ENCODE data around the gene TIGD2.
"Not testable (repeated sequence)": the region's sequence is repeated elsewhere in the genome, so short reads cannot be mapped to it uniquely, and the experiment has no call there.

The TIGD2 gene

GRCh38 chr4:89119166-89119565 lies 7.8 kb downstream of the TIGD2 start:
- no peak for DNase-seq (ENCODE audit: extremely low read depth in 1 of 2, low read depth in 1 of 2)

DNA sequence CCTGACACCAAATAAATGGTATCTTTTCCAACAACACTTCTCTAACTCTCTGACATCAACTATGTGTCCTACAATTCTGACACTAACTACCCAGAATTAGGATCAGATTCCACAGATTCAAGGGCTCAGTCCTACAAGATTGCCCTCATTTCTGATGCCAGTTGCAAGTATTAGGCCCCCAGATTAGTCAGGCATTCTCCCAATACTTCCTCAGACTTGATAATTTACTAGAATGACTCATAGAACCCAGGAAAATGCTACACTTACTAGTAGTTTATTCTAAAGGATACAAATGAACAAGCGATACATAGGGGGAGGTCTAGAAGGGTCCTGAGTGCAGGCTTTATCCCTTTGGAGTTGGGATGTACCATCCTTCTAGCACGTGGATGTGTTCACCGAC lies 8.5 kb downstream of the TIGD2 start:
- no peak for DNase-seq (ENCODE audit: extremely low read depth in 1 of 2, low read depth in 1 of 2)

- no peak for DNase-seq (ENCODE audit: extremely low read depth in 1 of 2, low read depth in 1 of 2)
Measured at GRCh38 chr4:89121387-89122068, 10.2 kb downstream of the TIGD2 start.

DNA sequence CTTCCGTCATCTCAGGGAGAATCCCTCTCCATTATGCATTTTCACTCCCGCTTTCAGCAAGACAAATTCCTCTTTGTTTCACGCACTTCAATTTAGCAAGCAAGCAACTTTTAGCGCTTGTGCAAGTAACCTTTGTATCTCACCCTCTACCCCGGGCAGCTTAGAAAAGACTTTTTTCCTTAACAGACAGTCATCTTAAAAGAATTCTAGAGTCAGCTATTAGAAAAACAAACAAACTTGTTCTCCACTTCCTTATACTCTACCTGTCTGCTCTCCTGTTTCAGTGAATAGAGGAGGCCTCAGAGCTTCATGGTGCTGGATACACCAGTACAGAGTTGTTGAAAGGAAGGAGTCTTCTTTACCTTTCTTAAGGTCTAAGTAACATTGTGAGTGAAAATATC lies 12.1 kb downstream of the TIGD2 start:
- DNase-seq (ENCODE audit: extremely low read depth in 1 of 2, low read depth in 1 of 2) = no peak

DNA sequence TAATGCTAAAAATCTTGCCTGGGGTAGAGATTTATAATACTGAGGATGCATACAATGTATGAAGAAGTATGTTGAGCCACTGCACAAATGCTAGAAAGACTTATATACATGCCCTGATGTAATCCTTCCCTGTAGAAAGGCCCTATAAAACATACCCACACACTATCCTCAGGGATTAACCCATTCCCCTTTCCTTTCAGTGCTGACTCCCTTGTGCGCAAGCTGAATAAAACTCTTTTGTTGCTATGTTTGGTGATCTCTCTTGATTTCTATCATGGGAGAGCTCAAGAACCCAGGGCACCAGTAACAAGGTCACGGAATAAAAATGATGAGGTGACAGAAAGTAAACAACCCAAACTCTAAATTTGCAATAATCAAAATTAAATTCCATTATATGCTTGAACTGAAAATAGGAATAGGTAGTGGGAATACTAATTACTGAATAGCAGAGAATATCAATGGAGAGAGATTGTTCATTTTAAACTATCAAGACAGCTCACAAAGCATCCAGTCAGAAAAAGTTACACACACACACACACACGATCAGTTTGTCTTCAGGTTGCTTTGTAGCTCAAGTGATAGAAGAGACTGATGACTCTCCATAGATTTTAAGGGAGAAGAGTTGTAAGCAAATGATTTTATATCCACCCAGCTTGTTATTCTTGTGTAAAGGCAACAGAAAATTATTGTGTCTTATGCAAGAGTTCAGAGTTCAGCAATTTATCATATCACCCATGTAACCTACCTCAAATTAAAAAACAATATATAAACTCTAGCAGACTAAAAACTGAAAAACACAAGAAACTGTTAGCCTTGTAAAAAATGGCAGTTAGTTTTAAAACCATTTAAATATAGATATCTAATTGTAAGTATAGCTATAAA lies 14.8 kb downstream of the TIGD2 start:
- no peak for DNase-seq (ENCODE audit: extremely low read depth in 1 of 2, low read depth in 1 of 2)

DNA sequence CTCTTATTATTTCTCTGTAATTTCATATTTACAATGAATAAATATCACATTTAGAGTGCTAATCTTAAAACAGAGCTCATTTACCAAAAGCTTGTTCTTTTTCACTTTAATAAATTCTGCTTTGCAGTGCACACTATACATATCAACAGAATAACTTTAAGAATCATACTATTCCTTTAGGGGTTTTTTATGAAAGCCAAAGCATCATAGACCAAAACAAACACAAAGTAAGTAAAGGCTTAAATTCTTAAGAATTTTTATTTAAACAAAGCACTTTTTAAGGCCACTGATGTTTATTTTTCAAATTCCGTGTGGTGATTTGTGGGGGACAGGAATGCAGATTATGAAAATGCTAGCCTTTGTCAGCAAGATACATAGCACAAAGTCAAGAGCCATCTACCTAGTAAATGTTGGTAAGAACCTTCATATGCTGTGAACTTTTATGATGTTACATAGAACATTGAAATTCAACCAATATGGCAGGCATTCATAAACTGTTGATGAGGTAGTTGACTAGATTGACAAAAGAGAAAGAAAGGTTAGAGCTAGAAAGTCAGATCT lies 17.8 kb downstream of the TIGD2 start:
- DNase-seq (ENCODE audit: extremely low read depth in 1 of 2, low read depth in 1 of 2) = no peak

DNA sequence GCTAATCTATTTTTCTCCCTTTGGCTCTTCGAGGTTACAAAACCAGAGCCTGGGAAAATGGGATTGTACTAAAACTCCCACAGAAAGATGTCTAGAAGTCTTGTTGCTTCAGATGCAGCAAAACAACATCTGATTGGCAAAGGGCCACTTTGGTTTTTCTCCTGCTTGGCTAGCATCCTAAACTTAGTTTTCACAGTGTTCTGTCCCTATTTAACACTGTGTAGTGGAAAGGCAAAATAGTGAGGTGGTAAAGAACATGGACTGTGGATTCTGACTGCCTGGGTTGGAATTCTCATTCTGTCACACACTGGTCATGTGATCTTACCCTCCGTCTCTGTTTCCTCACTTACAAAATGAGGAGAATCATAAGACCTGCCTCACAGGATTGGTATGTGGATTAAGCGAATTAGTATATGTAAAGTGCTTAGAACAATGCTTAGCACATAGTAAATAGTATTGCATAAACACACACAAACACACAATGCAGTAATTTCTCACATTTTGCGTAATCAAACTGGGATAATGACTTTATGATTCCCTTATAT lies 23.5 kb downstream of the TIGD2 start:
- no peak for DNase-seq (ENCODE audit: extremely low read depth in 1 of 2, low read depth in 1 of 2)

GRCh38 chr4:89136525-89136924 lies 25.2 kb downstream of the TIGD2 start:
- no peak for DNase-seq (ENCODE audit: extremely low read depth in 1 of 2, low read depth in 1 of 2)

DNA sequence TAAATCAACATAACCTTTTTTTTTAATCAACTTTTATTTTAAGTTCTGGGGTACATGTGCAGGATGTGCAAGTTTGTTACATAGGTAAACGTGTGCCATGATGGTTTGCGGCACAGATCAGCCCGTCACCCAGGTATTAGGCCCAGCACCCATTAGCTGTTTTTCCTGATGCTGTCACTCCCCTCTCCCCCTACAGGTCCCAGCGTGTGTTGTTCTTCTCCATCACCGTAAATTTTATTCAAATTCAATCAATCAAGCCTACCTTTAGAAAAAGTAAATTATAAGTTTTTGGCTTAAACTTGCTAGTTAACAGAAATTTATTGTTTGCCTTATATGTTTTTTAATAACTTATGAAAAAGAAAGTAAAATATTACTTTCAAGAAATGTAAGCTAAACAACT lies 25.9 kb downstream of the TIGD2 start:
- DNase-seq (ENCODE audit: extremely low read depth in 1 of 2, low read depth in 1 of 2) = no peak

- DNase-seq (ENCODE audit: extremely low read depth in 1 of 2, low read depth in 1 of 2) = no peak
Measured at GRCh38 chr4:89137695-89138094, 26.4 kb downstream of the TIGD2 start.

DNA sequence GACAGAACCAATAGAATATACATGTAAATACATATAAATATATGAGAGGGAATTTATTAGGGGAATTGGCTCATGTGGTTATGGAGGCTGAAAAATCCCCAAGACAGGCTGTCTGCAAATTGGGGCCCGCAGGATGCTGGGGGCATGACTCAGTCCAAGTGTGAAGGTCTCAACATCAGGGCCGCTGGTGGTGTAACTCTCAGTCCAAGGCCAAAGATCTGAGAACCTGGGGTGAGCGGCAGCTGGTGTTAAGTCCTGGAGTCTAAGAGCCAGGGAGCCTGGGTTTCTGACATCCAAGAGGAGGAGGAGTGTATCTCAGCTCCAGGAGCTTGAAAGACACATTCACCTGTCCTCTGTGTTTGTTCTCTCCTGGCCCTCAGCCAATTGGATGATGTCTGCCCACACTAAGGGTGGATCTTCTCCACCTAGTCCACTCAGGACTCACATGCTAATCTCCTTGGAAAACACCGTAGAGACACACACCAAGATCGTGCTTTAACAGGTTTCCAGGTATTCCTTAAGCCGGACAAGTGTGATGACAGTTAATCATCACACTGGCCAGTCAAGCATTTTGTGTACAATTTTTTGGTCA lies 28.9 kb downstream of the TIGD2 start:
- DNase-seq (ENCODE audit: extremely low read depth in 1 of 2, low read depth in 1 of 2) = no peak

- no peak for DNase-seq (ENCODE audit: extremely low read depth in 1 of 2, low read depth in 1 of 2)
Measured at GRCh38 chr4:89142691-89143669, 31.6 kb downstream of the TIGD2 start.

DNA sequence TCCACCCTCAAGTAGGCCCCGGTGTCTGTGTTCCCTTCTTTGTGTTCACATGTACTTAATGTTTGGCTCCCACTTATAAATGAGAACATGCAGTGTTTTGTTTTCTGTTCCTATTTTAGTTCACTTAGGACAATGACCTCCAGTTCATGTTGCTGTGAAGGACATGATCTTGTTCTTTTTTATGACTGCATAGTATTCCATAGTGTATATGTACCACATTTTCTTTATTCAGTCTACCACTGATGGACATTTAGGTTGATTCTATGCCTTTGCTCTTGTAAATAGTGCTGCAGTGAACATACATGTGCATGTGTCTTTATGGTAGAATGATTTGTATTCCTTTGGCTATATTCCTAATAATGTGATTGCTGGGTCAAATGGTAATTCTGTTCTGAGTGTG lies 33.3 kb downstream of the TIGD2 start:
- not testable (repeated sequence) for DNase-seq (ENCODE audit: extremely low read depth in 1 of 2, low read depth in 1 of 2)

DNA sequence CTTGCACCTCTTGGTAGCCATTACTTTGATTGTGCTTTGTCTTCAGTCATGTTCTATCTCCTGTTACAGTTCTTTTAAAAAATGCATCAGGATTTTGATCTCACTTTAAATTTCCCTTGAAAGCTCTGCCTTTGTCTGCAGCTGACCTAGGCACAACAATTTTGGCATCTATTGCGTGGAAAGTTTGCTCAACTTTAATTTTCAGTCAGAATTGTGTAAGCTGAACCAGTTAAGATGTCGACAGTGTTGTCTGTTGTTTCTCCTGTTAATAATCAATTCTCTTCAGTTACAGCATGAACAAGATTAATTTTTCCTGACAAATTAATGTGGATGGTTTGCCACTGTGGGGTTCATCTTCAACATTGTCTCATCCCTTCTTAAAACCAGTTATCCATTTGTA lies 34.9 kb downstream of the TIGD2 start:
- DNase-seq (ENCODE audit: extremely low read depth in 1 of 2, low read depth in 1 of 2) = no peak

- DNase-seq (ENCODE audit: extremely low read depth in 1 of 2, low read depth in 1 of 2) = no peak
Measured at GRCh38 chr4:89152972-89153371, 41.6 kb downstream of the TIGD2 start.

GRCh38 chr4:89156174-89156914 lies 45.0 kb downstream of the TIGD2 start:
- DNase-seq (ENCODE audit: extremely low read depth in 1 of 2, low read depth in 1 of 2) = no peak

DNA sequence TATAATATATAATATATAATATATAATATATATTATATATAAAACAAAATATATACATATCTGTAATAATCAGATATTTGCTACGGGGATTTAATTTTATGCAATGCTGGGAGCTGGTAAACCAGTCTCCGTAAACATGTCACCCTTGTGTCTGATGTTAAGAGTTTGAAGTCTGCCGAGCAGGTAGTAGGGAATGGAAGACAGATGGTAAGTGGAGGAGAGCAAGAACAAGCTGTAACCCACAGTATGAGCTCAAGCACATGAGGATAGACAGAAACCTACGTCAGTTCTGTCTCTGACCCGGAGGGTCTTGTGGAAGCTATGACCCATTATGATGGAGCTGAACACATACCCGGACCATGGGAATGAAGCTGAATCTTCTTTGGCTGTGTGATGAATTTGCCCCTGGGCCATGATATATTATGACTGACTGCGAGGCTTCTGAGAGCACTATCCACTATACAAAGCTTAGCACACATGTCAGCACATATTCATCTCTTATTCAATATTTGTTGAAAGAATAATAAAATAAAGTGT lies 46.2 kb downstream of the TIGD2 start:
- DNase-seq (ENCODE audit: extremely low read depth in 1 of 2, low read depth in 1 of 2) = no peak

- no peak for DNase-seq (ENCODE audit: extremely low read depth in 1 of 2, low read depth in 1 of 2)
Measured at GRCh38 chr4:89158884-89159503, 47.7 kb downstream of the TIGD2 start.

GRCh38 chr4:89160806-89161205 lies 49.5 kb downstream of the TIGD2 start:
- no peak for DNase-seq (ENCODE audit: extremely low read depth in 1 of 2, low read depth in 1 of 2)
